ENCODE data around the gene COLEC11.
A peak's percentile ranks its signal among the peaks of the same experiment; 100 is the strongest.

The COLEC11 gene

DNA sequence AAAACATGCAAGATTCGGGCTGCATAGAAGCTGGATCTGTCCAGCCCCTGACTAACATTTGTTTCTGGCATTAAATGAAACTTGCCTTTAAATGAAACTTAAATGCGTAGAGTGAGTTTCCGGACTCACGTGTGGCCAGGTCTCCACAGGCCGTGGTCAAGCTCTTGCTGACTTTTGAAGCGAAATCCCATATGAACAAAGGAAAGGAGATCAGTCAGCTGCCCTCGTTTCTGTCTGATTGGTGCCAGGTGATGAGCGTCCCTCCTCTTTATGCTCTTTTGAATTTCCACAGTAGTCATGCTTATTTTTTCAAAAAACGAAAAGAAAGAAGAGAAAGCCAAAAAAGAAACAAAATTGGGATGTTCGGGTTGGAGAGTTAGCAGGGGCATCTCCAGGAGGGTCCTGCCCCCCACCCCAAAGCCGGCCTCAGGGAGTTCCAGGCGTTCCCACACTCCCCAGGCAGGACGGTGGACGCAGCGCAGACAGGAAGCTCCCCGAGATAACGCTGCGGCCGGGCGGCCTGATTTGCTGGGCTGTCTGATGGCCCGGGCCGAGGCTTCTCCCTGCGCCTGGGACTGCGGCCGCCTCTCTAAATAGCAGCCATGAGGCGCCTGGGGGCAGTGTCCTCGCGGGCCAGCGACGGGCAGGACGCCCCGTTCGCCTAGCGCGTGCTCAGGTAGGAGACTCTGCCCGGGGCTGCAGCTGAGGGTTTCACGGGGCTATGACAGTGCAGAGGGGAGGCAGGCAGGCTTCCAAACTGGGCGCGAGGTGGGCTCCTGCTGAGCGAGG, at the start of gene COLEC11:
Gene COLEC11 (plus strand): TSS at position 620 of the 789 bp plus-strand sequence. CDS start 9,229 bp downstream, outside the sequence.
- in situ Hi-C loops (cut with MboI; ENCODE audit: low sequenced_read_pairs, unreplicated experiment): no loop called here
- DNase-seq (ENCODE audit: low spot score): no peak
- TF ChIP-seq, protein P1, sequence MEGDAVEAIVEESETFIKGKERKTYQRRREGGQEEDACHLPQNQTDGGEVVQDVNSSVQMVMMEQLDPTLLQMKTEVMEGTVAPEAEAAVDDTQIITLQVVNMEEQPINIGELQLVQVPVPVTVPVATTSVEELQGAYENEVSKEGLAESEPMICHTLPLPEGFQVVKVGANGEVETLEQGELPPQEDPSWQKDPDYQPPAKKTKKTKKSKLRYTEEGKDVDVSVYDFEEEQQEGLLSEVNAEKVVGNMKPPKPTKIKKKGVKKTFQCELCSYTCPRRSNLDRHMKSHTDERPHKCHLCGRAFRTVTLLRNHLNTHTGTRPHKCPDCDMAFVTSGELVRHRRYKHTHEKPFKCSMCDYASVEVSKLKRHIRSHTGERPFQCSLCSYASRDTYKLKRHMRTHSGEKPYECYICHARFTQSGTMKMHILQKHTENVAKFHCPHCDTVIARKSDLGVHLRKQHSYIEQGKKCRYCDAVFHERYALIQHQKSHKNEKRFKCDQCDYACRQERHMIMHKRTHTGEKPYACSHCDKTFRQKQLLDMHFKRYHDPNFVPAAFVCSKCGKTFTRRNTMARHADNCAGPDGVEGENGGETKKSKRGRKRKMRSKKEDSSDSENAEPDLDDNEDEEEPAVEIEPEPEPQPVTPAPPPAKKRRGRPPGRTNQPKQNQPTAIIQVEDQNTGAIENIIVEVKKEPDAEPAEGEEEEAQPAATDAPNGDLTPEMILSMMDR (IDR thresholded peaks at IDR 0.05; ENCODE audit: borderline replicate concordance, control extremely low read depth, extremely low read depth, insufficient read depth, missing control alignments): no peak

DNA sequence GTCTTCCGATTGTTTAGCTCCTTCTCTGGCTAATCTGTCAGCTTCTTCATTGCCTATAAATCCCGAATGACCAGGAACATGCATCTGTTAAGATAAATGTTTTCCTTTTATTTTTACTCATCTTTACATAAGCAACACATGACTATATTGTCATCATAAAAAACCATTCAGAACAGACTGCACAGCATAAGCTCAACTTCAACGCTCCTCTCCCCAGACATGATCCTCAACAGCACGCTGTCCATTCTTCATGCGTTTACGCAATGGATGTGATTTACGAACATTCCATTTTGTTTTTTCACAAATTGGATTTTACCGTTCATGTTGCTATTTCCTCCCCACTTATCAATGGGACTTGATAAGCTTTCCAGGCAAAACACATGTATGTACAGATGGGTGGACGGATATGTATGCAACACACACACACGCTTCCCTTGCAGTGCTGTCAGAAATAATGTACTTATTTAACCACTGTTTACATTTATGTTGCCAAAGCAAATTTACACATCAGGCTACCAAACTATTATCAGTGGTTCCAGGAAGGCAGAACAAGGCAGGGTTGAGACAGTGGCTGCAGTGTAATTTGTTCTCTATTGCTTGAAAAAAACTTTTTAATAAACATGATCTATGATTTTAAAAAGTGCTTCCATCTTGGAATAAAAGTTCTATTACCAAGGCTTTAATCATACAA, 49.0 kb upstream of the COLEC11 start:
- in situ Hi-C loops (cut with MboI; ENCODE audit: low sequenced_read_pairs, unreplicated experiment): no loop called here
- TF ChIP-seq, protein P1 (IDR thresholded peaks at IDR 0.05; ENCODE audit: borderline replicate concordance, control extremely low read depth, extremely low read depth, insufficient read depth, missing control alignments): no peak
- no peak for DNase-seq (ENCODE audit: low spot score)

DNA sequence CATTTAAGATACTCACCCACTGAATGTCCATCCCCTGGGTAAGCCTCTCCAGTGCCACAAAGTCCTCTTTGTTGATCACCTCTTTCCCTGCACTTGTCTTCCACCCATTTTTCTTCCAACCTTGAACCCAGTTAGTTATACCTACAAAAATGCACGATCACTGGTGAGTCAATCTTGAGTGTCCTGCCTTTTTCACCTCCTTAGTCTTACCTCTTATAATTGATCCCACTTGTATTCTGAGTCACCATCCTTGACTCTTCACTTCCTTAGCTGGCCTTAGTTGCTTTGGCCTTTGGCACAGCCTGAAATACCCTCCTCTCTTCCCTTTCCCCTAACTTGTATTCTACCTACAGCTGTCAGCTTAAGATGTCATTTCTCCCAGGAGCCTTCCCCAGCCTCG, 47.0 kb upstream of the COLEC11 start:
- no peak for DNase-seq (ENCODE audit: low spot score)
- in situ Hi-C loops (cut with MboI; ENCODE audit: low sequenced_read_pairs, unreplicated experiment): no loop called here
- TF ChIP-seq, protein P1 (IDR thresholded peaks at IDR 0.05; ENCODE audit: borderline replicate concordance, control extremely low read depth, extremely low read depth, insufficient read depth, missing control alignments): no peak

DNA sequence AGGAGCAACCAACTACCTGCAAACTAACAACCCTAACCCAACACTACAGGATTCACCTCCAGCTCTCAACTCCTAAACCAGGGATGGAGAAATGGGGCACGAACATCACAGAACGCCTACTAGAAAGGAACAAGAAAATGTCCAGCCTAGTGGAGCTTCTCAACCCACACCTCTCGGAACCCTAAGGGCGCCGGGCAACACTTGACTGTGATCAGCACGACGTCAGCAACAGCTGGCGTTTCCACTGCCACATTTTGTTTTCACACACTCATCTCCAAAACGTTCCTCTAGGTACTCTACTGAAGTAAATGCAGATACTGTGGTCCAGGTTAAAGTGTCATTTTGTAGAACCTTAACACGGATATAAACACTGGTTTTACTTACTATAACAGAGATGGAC, 41.0 kb upstream of the COLEC11 start:
- in situ Hi-C loops (cut with MboI; ENCODE audit: low sequenced_read_pairs, unreplicated experiment): no loop called here
- TF ChIP-seq, protein P1 (IDR thresholded peaks at IDR 0.05; ENCODE audit: borderline replicate concordance, control extremely low read depth, extremely low read depth, insufficient read depth, missing control alignments): no peak
- no peak for DNase-seq (ENCODE audit: low spot score)

DNA sequence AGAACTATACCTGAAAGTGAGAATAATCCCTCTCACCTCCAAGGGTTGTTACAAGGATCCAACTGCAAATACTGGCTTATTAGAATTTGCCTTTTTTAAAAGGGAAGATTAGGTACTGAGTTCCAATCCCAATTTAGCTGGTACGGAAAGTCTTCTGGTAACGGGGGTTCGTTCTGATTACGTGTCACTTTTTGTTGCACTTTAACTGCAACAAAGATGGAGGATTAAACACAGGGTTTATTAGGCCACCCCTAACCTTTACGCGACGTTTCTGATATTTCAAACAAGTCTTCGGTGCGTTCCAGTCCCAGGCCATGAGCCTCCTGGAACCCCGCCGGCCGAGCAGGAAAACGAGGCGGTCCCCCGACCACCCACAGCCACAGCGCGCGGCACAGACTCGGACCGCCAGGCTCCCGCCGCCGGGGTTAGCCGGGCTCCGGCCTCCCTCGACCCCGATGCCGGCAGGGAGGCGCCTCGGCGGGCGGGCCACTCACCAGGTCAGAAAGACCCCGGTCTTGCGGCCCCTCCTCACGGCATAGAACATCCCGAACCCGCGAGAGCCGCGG, 37.2 kb upstream of the COLEC11 start:
- no peak for DNase-seq (ENCODE audit: low spot score)
- TF ChIP-seq, protein P1 (IDR thresholded peaks at IDR 0.05; ENCODE audit: borderline replicate concordance, control extremely low read depth, extremely low read depth, insufficient read depth, missing control alignments): no peak
- in situ Hi-C loops (cut with MboI; ENCODE audit: low sequenced_read_pairs, unreplicated experiment): no loop called here

DNA sequence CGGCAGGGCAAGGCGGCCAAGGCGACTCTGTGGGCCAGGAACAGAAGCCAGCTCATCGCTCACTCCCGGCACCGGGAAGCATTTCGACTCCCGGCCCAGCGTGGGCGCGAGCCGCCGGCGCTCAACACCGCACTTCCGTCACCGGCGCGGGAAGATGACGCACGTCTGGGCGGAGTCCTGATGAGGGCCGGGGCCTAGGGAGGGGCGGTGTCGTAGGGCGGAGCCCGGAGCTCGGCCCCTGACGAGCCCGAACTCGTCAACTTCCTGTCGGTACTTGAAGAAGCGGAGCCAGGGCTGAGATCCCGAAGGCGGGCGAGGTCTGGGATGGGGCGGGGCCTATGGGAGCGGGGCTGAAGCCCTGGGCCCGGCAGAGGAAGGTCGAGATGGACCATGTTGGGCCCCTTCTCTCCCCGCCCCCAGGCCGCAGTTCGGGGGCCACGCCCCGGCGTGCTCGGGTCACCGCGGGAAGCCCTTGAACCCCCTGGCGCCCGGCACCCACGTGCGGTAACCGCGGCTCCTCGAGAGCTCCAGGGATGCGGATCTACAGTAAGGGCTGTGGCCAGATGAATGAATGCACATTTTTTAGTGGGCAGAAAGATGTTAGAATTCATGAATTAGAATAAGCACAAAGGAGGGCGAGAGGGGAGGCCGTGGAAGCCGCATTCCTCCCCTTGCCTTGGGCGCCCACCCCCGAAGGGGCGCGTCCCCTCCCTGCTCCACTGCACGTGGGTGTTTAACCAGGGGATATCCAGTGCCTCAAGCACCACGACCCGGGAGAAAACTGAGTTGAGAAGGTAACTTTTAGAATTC, 36.5 kb upstream of the COLEC11 start, which contains the start of gene RNASEH1:
Gene RNASEH1 (minus strand): TSS at position 129 of the 810 bp plus-strand sequence. CDS start 73 bp downstream, at position 56.
- peak; percentile 100 for DNase-seq (ENCODE audit: low spot score)
- TF ChIP-seq, protein P1 (IDR thresholded peaks at IDR 0.05; ENCODE audit: borderline replicate concordance, control extremely low read depth, extremely low read depth, insufficient read depth, missing control alignments): no peak
- in situ Hi-C loops (cut with MboI; ENCODE audit: low sequenced_read_pairs, unreplicated experiment): no loop called here
